Choroid plexus epithelial cell (primary cell): ENCODE results near the gene MVD.
A peak's percentile ranks its signal among the peaks of the same experiment; 100 is the strongest.

Source experiments
- DNase-seq: peaks from one replicate; pipeline ENCODE4 v3.0.0-alpha.2; 2010; ENCODE audit warnings: low read depth
- H3K4me3 ChIP-seq: 2 replicates; pipeline ENCODE4 v1.5.1; 2011; ENCODE audit warnings: low read depth, mild to moderate bottlenecking, control low read depth, low read length, moderate library complexity
- TF ChIP-seq, protein P1 (sequence below): conservative IDR thresholded peaks from 2 replicates; pipeline ENCODE4 v1.5.1; 2011; ENCODE audit warnings: low read depth, mild to moderate bottlenecking, control low read depth, inconsistent platforms, low read length, moderate library complexity

MVD gene

DNA sequence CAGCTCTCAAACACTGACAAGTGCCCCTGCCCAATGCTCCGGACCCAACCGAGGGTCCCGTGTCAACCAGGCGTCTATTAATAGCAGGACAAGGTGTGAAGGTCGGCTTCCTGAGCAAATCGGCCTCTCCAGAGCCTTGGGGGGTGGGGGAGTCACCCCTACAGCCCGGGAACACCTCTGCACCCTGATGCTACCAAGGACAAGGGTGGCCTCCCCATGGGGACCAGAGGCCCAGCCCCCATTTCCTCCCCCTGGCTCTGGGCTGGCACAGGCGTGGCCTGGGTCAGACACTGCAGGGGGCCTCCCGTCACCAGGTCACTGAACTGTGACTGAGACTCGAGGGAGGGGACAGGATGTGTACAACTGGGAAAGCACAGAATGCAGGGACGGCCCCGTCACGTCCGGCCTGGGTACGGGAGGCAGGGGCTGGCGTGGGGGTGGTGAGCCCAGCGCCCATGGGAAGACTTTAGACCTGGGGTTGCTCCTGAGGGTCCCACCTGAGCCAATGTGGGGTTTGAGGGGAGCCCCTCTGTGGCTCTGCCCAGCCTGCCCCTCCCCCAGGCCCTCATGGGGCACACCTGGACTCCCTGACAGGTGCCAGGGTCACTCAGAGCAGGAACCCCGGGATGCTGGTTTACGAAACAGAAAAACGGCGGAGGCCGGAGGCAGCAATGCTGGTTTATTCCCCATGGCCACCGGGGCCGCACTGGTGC is 11.5 kb downstream of the MVD start:
- DNase-seq: peak; percentile 45
- TF ChIP-seq, protein P1, sequence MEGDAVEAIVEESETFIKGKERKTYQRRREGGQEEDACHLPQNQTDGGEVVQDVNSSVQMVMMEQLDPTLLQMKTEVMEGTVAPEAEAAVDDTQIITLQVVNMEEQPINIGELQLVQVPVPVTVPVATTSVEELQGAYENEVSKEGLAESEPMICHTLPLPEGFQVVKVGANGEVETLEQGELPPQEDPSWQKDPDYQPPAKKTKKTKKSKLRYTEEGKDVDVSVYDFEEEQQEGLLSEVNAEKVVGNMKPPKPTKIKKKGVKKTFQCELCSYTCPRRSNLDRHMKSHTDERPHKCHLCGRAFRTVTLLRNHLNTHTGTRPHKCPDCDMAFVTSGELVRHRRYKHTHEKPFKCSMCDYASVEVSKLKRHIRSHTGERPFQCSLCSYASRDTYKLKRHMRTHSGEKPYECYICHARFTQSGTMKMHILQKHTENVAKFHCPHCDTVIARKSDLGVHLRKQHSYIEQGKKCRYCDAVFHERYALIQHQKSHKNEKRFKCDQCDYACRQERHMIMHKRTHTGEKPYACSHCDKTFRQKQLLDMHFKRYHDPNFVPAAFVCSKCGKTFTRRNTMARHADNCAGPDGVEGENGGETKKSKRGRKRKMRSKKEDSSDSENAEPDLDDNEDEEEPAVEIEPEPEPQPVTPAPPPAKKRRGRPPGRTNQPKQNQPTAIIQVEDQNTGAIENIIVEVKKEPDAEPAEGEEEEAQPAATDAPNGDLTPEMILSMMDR: no peak
- peak overlapping the region; percentile 70 for H3K4me3 ChIP-seq

DNA sequence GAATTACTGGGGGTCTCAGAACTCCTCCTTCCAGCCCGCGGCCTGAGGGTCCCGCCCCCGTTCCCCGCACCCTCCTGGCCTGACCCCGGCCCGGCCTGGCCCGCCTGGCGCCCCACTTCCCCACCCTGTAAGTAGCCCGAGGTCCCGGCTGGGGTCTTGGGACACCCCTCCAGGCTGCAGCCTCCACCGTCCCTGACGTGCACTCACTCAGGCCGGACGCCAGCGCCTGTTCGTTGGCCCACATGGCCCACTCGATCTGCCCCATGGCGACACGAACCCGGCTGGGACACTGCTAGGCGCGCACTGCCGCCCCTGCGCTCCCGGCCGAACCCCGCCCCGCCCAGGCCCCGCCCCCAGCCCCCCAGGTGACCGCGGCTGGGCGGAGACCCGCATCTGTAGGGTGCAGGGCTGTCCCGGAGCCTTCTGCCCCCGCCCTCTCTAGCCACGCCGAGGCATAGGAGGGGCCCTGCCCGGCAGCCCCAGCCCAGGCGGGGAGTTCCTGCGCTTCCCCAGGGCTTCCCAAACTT is 12.1 kb downstream of the MVD start, which contains the start of gene CYBA:
Gene CYBA, minus strand, starts transcription at position 305 of the 527 bp plus-strand sequence. Its CDS starts 40 bp downstream, at position 265.
- DNase-seq: peak; percentile 70
- peak within 1 kb of the TSS; percentile 70 for H3K4me3 ChIP-seq
- TF ChIP-seq, protein P1: no peak

DNA sequence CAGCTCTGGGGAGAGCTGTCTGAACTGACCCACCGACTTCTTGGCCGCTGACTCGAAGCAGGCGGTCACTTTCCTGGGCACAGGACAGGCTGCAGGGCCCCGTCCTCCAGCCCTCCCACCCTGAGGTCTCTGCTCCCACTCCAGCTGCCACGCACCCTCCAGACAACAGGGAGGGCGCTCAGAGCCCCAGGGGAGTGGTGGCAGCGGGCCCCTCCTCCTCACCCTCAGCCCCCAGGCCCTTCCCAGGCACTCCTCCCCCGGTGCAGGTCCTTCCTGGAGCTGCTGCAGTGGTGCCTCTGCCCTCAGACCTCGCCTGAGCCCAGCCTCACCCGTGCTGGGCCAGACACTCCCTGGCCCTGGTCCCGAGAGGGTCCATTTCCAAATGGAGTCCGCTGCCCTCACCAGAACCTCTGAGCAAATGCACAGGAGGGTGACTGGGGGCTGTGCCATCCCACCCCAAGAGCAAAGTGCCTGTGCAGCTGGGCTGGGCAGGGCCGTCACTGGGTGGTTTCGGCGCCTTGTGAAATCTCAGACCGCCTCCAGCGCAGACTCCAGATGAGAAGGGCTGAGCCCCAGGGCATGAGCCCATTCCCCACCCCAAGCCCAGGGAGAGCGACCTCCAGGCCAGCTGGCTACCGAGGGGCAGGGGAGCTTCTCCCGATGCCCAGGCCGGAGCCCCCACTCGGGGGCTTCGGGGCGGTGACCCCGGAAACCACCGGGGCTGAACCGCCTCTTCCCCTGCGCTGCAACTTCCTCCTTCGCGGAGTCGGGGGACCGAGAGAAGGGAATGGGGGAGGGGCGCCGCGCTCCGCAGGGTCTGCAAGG is 12.8 kb downstream of the MVD start:
- peak; percentile 42 for DNase-seq
- peak overlapping the region; percentile 70 for H3K4me3 ChIP-seq
- TF ChIP-seq, protein P1: no peak

DNA sequence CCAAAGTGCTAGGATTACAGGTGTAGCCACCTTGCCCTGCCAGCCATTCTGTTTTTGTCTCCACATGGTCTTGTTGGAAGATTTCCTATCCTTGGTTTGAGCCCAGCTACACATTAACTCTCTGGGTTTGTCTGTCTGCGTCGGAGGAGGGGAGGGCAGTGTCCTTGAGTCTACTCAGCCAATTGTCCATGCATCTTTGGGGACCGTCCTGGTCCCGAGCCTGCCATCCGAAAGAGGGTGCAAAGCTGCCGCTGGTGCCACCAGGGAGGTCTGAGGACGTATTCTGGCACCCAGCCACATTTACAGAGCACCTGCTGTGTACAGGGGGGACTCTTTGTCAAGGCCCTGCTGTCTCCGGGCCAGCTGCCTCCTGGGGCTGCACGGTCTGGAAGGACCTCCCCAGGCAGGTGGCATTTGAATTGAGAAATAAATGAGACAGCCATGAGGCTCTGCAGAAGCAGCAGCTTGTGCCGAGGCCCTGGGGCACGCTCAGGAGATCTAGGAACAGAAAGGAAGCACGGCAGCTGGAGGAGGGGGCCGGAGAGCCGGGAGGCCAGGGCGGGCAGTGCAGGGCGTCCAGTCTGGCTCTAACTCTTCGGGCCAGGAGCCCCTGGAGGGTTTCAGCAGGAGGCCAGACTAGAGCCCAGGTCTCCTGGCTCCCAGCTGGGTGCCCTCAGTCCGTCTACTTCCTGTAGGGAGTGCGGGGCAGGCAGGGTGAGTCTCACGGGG is 13.5 kb downstream of the MVD start:
- peak overlapping the region; percentile 70 for H3K4me3 ChIP-seq
- DNase-seq: peak; percentile 28
- TF ChIP-seq, protein P1: no peak

DNA sequence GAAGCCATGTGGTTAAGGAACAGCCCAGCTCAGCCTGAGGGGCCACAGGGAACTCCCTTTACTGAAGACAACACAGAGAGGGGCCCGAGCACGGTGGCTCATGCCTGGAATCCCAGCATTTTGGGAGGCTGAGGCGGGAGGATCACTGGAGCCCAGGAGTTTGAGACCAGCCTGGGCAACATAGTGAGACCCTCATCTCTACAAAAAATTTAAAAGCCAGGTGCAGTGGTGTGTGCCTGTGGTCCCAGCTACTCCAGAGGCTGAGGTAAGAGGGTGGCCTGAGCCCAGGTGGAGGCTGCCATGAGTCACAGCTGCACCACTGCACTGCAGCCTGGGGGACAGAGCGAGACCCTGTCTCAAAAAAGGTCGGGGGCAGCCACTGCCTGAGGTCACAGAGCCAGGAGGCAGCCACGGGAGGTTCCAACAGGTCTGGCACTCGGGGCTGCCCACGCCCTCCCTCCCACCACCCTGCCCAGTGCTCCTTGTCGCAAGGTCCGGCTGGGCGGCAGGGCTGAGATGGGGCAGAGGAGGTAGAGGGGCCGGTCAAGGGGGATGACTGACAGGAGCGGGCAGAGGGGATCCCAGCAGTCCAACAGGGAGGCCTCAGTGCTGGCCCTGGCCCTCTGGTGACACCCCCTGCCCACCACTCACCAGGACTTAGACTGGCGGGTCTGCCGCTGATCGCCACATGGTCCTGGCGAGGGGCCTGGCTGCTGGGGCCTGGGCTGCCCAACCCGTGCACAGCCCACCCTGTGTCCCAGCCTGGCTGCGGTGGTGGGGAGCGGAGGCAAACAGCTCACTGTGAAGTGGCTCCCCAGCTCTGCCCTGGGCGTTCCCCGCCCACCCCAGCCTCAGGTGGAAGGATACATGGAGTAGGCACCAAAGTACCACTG is 15.5 kb downstream of the MVD start:
- no peak for DNase-seq
- no peak overlapping the region for H3K4me3 ChIP-seq
- TF ChIP-seq, protein P1: no peak
